Breast epithelium (tissue), 4 donors: ENCODE data around the gene CACNA2D1. TPM values are rescaled to one million over a fixed set of nuclear protein-coding genes. Genes with fewer than 3 reads are reported as not detected.

Source experiments
- DNase-seq, 2 donors: peaks; one replicate each; pipeline ENCODE4 v3.0.0-alpha.2; 2019; ENCODE audit warnings: low spot score in 2 of 2
- H3K27ac ChIP-seq, 2 donors: fragments of 200-600 bp; sonication (generic) in 1 of 2; one replicate each; pipeline ENCODE4 v1.5.1; 2016 to 2019; ENCODE audit warnings: mild to moderate bottlenecking in 1 of 2
- H3K27me3 ChIP-seq, 2 donors: fragments of 200-600 bp; sonication (generic) in 1 of 2; one replicate each; pipeline versions ENCODE4 v1.5.1 to v1.6.0; 2017 to 2019; ENCODE audit warnings: control low read depth in 1 of 2, mild to moderate bottlenecking in 1 of 2
- H3K36me3 ChIP-seq: fragments of 200-600 bp; one replicate; pipeline ENCODE4 v1.5.1; 2019
- H3K4me1 ChIP-seq, 2 donors: fragments of 200-600 bp; sonication (generic); one replicate each; pipeline ENCODE4 v1.5.1; 2016 to 2019; ENCODE audit warnings: control low read depth in 1 of 2
- H3K4me3 ChIP-seq, 3 donors: fragments of 200-600 bp; sonication (generic); 1 replicate in 2 of 3; 2 replicates in 1 of 3; pipeline ENCODE4 v1.5.1; 2016 to 2019; ENCODE audit warnings: mild to moderate bottlenecking in 3 of 3, moderate library complexity in 2 of 3
- H3K9me3 ChIP-seq, 2 donors: fragments of 200-600 bp; sonication (generic) in 1 of 2; one replicate each; pipeline ENCODE4 v1.5.1; 2016 to 2019; ENCODE audit warnings: control low read depth in 1 of 2
- CTCF ChIP-seq, 3 donors: fragments of 450-650 bp; IDR thresholded peaks; one replicate each; pipeline ENCODE4 v1.5.1; 2016 to 2017; ENCODE audit warnings: antibody characterized with exemption in 3 of 3, mild to moderate bottlenecking in 3 of 3, moderate library complexity in 3 of 3
- POLR2A ChIP-seq: fragments of 450-650 bp; IDR thresholded peaks from one replicate; pipeline ENCODE4 v1.6.1; 2016; ENCODE audit warnings: antibody characterized with exemption, mild to moderate bottlenecking, moderate library complexity
- POLR2AphosphoS5 ChIP-seq, 3 donors: sonication (generic); formaldehyde crosslinking; IDR thresholded peaks; one replicate each; pipeline ENCODE4 v1.6.1; 2017; ENCODE audit warnings: antibody characterized with exemption in 3 of 3
- intact Hi-C: fragments of 100-400 bp; cut with DNase I; formaldehyde crosslinking; loops from one replicate; pipeline ENCODE4 v1.15.1; 2023; ENCODE audit warnings: low total_unique reads
- total RNA-seq, 3 donors: library from RNA; depleted of rRNA; stranded (reverse); fragments of >200 nt; gene quantifications; one replicate each; pipeline ENCODE4 v1.1.0, GENCODE V29; 2016

The CACNA2D1 gene
- total RNA-seq, 3 donors from 2014 or later: 10.2 to 79.4 (median 16.0) TPM

- no peak overlapping the region for H3K4me3 ChIP-seq
- no peak overlapping the region for H3K27ac ChIP-seq
- no peaks in the 10 kb centered on the region for H3K27me3 ChIP-seq
- intact Hi-C loops: no loop called here
- no peaks in the 10 kb centered on the region for H3K36me3 ChIP-seq
- no peaks in the 10 kb centered on the region for H3K4me1 ChIP-seq
- DNase-seq: no peak
- TF ChIP-seq POLR2A (no peak), CTCF (IDR thresholded peaks at IDR 0.05) (no peak), POLR2AphosphoS5 (IDR thresholded peaks at IDR 0.05) (no peak)
- H3K9me3 ChIP-seq: no peaks in the 10 kb centered on the region
These were observed 78.9 kb downstream of the CACNA2D1 start for GRCh38 chr7:82364671-82365070.

GRCh38 chr7:82364048-82364447, 79.5 kb downstream of the CACNA2D1 start:
- H3K4me3 ChIP-seq: no peak overlapping the region
- no peaks in the 10 kb centered on the region for H3K36me3 ChIP-seq
- no peaks in the 10 kb centered on the region for H3K9me3 ChIP-seq
- DNase-seq: no peak
- no peaks in the 10 kb centered on the region for H3K27me3 ChIP-seq
- intact Hi-C loops: no loop called here
- TF ChIP-seq CTCF (IDR thresholded peaks at IDR 0.05) (no peak), POLR2A (no peak), POLR2AphosphoS5 (IDR thresholded peaks at IDR 0.05) (no peak)
- no peaks in the 10 kb centered on the region for H3K4me1 ChIP-seq
- no peak overlapping the region for H3K27ac ChIP-seq

- intact Hi-C loops: no loop called here
- no peak overlapping the region for H3K27ac ChIP-seq
- no peaks in the 10 kb centered on the region for H3K9me3 ChIP-seq
- no peaks in the 10 kb centered on the region for H3K4me1 ChIP-seq
- TF ChIP-seq CTCF (IDR thresholded peaks at IDR 0.05) (no peak), POLR2A (no peak), POLR2AphosphoS5 (IDR thresholded peaks at IDR 0.05) (no peak)
- no peaks in the 10 kb centered on the region for H3K36me3 ChIP-seq
- no peaks in the 10 kb centered on the region for H3K27me3 ChIP-seq
- H3K4me3 ChIP-seq: no peak overlapping the region
- DNase-seq: no peak
These were observed 81.4 kb downstream of the CACNA2D1 start for GRCh38 chr7:82362129-82362706.

GRCh38 chr7:82360591-82361368, 82.8 kb downstream of the CACNA2D1 start:
- Histone ChIP-seq H3K36me3 (no peaks in the 10 kb centered on the region), H3K9me3 (no peaks in the 10 kb centered on the region), H3K27me3 (no peaks in the 10 kb centered on the region), H3K4me1 (no peaks in the 10 kb centered on the region), H3K27ac (no peak overlapping the region), H3K4me3 (no peak overlapping the region)
- TF ChIP-seq POLR2AphosphoS5 (IDR thresholded peaks at IDR 0.05): no peak
- TF ChIP-seq CTCF (IDR thresholded peaks at IDR 0.05): no peak
- TF ChIP-seq POLR2A: no peak
- no peak for DNase-seq
- intact Hi-C loops: no loop called here

GRCh38 chr7:82359426-82359825, 84.2 kb downstream of the CACNA2D1 start:
- no peak for DNase-seq
- no peaks in the 10 kb centered on the region for H3K4me1 ChIP-seq
- no peaks in the 10 kb centered on the region for H3K27me3 ChIP-seq
- H3K4me3 ChIP-seq: no peak overlapping the region
- H3K27ac ChIP-seq: no peak overlapping the region
- H3K9me3 ChIP-seq: no peaks in the 10 kb centered on the region
- intact Hi-C loops: no loop called here
- no peak for TF ChIP-seq POLR2A
- TF ChIP-seq CTCF (IDR thresholded peaks at IDR 0.05): no peak
- H3K36me3 ChIP-seq: no peaks in the 10 kb centered on the region
